ENCODE data around the gene IQCH.

GRCh38 chr15:67462875-67463274 is 208.3 kb downstream of the IQCH start:
- TF ChIP-seq, protein P1, sequence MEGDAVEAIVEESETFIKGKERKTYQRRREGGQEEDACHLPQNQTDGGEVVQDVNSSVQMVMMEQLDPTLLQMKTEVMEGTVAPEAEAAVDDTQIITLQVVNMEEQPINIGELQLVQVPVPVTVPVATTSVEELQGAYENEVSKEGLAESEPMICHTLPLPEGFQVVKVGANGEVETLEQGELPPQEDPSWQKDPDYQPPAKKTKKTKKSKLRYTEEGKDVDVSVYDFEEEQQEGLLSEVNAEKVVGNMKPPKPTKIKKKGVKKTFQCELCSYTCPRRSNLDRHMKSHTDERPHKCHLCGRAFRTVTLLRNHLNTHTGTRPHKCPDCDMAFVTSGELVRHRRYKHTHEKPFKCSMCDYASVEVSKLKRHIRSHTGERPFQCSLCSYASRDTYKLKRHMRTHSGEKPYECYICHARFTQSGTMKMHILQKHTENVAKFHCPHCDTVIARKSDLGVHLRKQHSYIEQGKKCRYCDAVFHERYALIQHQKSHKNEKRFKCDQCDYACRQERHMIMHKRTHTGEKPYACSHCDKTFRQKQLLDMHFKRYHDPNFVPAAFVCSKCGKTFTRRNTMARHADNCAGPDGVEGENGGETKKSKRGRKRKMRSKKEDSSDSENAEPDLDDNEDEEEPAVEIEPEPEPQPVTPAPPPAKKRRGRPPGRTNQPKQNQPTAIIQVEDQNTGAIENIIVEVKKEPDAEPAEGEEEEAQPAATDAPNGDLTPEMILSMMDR (IDR thresholded peaks at IDR 0.05), result no peak
- TF ChIP-seq USF2 (CRISPR knock-in tag; IDR thresholded peaks at IDR 0.05), result no peak
- TF ChIP-seq NFE2L1 (CRISPR knock-in tag; IDR thresholded peaks at IDR 0.05), result no peak
- TF ChIP-seq GABPB1 (CRISPR knock-in tag; IDR thresholded peaks at IDR 0.05), result no peak
- no peak for TF ChIP-seq ZNF232 (CRISPR knock-in tag; IDR thresholded peaks at IDR 0.05)
- TF ChIP-seq CREB1 (CRISPR knock-in tag; IDR thresholded peaks at IDR 0.05), result no peak
- no peak for TF ChIP-seq ESRRA (CRISPR knock-in tag; IDR thresholded peaks at IDR 0.05; ENCODE audit: borderline replicate concordance)
- TF ChIP-seq, protein P2, sequence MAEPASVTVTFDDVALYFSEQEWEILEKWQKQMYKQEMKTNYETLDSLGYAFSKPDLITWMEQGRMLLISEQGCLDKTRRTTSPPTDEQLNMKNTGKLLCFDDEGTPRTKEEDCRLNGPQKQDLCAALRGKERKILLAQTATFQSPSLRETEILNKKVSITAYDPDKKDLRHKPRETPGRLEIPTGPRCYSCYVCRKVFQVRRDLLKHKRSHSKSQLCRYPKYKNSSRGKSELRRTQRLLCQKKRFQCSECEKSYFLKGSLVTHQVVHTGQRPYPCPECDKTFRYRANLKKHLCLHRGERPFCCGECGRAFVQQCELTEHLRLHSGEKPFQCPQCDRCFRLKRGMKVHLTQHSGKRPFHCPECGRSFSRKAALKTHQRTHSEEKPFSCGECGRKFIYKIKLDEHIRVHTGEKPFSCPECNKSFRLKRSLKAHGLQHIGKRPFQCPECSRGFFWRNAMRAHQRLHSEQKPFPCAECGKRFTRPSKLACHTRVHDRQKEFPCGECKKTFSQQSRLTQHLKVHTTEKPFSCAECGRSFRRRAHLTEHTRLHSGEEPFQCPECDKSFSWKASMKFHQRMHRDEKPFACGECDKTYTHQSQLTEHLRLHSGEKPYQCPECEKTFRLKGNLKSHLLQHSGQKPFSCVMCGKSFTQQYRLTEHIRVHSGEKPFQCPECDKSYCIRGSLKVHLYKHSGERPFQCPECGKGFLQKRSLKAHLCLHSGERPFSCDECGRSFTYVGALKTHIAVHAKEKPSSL (CRISPR knock-in tag; conservative IDR thresholded peaks at IDR 0.05), result no peak
- no peak for TF ChIP-seq CBFB (CRISPR knock-in tag; IDR thresholded peaks at IDR 0.05; ENCODE audit: low read depth)
- TF ChIP-seq, protein P3, sequence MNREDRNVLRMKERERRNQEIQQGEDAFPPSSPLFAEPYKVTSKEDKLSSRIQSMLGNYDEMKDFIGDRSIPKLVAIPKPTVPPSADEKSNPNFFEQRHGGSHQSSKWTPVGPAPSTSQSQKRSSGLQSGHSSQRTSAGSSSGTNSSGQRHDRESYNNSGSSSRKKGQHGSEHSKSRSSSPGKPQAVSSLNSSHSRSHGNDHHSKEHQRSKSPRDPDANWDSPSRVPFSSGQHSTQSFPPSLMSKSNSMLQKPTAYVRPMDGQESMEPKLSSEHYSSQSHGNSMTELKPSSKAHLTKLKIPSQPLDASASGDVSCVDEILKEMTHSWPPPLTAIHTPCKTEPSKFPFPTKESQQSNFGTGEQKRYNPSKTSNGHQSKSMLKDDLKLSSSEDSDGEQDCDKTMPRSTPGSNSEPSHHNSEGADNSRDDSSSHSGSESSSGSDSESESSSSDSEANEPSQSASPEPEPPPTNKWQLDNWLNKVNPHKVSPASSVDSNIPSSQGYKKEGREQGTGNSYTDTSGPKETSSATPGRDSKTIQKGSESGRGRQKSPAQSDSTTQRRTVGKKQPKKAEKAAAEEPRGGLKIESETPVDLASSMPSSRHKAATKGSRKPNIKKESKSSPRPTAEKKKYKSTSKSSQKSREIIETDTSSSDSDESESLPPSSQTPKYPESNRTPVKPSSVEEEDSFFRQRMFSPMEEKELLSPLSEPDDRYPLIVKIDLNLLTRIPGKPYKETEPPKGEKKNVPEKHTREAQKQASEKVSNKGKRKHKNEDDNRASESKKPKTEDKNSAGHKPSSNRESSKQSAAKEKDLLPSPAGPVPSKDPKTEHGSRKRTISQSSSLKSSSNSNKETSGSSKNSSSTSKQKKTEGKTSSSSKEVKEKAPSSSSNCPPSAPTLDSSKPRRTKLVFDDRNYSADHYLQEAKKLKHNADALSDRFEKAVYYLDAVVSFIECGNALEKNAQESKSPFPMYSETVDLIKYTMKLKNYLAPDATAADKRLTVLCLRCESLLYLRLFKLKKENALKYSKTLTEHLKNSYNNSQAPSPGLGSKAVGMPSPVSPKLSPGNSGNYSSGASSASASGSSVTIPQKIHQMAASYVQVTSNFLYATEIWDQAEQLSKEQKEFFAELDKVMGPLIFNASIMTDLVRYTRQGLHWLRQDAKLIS (CRISPR knock-in tag; IDR thresholded peaks at IDR 0.05; ENCODE audit: borderline replicate concordance), result no peak
- no peak for TF ChIP-seq NFATC4 (CRISPR knock-in tag; IDR thresholded peaks at IDR 0.05)
- no peak for TF ChIP-seq E2F1 (CRISPR knock-in tag; IDR thresholded peaks at IDR 0.05)
- TF ChIP-seq SMAD4 (CRISPR knock-in tag; IDR thresholded peaks at IDR 0.05), result no peak
- no peak for TF ChIP-seq SP1 (CRISPR knock-in tag; conservative IDR thresholded peaks at IDR 0.05)
